Ovary (tissue), 9 donors: ENCODE results near the gene CKS1B. TPM values are rescaled to one million over a fixed set of nuclear protein-coding genes. Genes with fewer than 3 reads are reported as not detected.
"Not testable (repeated sequence)": the region's sequence is repeated elsewhere in the genome, so short reads cannot be mapped to it uniquely, and the experiment has no call there.

Experiments
- DNase-seq, 5 donors: peaks; one replicate each; pipeline ENCODE4 v3.0.0-alpha.2; 2019 to 2020
- H3K27ac ChIP-seq, 2 donors: fragments of 200-600 bp; one replicate each; pipeline versions ENCODE4 v1.5.1 to v1.8.0; 2019 to 2022
- H3K27me3 ChIP-seq: fragments of 200-600 bp; one replicate; pipeline ENCODE4 v1.8.0; 2022
- H3K36me3 ChIP-seq: fragments of 200-600 bp; sonication (generic); one replicate; pipeline ENCODE4 v1.5.1; 2019
- H3K4me1 ChIP-seq: one replicate; pipeline ENCODE4 v1.8.1; 2013; ENCODE audit warnings: mild to moderate bottlenecking, moderate library complexity; ENCODE audit not compliant: insufficient read depth
- H3K4me3 ChIP-seq: fragments of 200-600 bp; sonication (generic); one replicate; pipeline ENCODE4 v1.5.1; 2017
- H3K9me3 ChIP-seq, 2 donors: fragments of 200-600 bp in 1 of 2; sonication (generic) in 1 of 2; one replicate each; pipeline versions ENCODE4 v1.5.1 to v1.8.1; 2013 to 2019; ENCODE audit warnings: mild to moderate bottlenecking in 1 of 2, moderate library complexity in 1 of 2
- EP300 ChIP-seq: sonication (generic); formaldehyde crosslinking; IDR thresholded peaks from one replicate; pipeline ENCODE4 v1.6.1; 2017; ENCODE audit warnings: antibody characterized with exemption
- POLR2A ChIP-seq: fragments of 450-650 bp; IDR thresholded peaks from one replicate; pipeline ENCODE4 v1.6.1; 2017; ENCODE audit warnings: antibody characterized with exemption, mild to moderate bottlenecking, moderate library complexity
- WGBS, 3 donors: extraction: QIAGEN DNeasy Blood & Tissue Kit in 1 of 3; methylation state at CpG; one replicate each; pipeline versions ENCODE4 v1.1.5 to v1.1.7; 2013 to 2017; 5-methylcytosine and 5-hydroxymethylcytosine counted together
- intact Hi-C, 4 donors: fragments of 100-400 bp; cut with DNase I; formaldehyde crosslinking; loops; one replicate each; pipeline versions ENCODE4 v1.11.0 to v1.15.1; 2022 to 2023
- polyA plus RNA-seq, 2 donors: library from polyadenylated mRNA; stranded (reverse); fragments of 200-250 nt in 1 of 2; fragments of 350-450 nt in 1 of 2; fragmentation: Illumina TruSeq in 1 of 2; extraction: RNeasy Lipid Tissue Mini Kit (QIAGEN cat#74804) in 1 of 2; gene quantifications; one replicate each; pipeline ENCODE4 v1.2.3, GENCODE V29; 2013 to 2014
- total RNA-seq, 7 donors: library from RNA; depleted of rRNA in 2 of 7; stranded (reverse); fragments of >200 nt in 2 of 7; fragmentation: NEBNext Ultra II Directional in 3 of 7; extraction: Animal tissue kit (Norgen Biotek cat#: 25700) in 3 of 7; gene quantifications; one replicate each; pipeline versions ENCODE4 v1.1.0 to v1.2.4, GENCODE V29; 2016 to 2023
- TF ChIP-seq, protein P1 (sequence below), 3 donors: fragments of 450-650 bp in 2 of 3; fragments of 200-600 bp in 1 of 3; IDR thresholded peaks; one replicate each; pipeline versions ENCODE4 v1.5.1 to v1.8.0; 2016 to 2022; ENCODE audit warnings: antibody characterized with exemption in 3 of 3, mild to moderate bottlenecking in 1 of 3
- donor health status: DM: no; HTN: no; CAD: no; lungs with moderate emphysema.
- donor health status: DM: no; HTN: no; CAD: no.
- donor health status: Bipolar disorder and iron deficiency.
- donor health status: DM: yes; HTN: yes; CAD: no.
- donor health status: DM: no; HTN: no; CAD: no.
- donor health status: DM: yes; HTN: yes; CAD: no.

Gene CKS1B
- total and polyA plus RNA-seq, 9 donors, result 12.2 to 55.8 (median 28.0) TPM

DNA sequence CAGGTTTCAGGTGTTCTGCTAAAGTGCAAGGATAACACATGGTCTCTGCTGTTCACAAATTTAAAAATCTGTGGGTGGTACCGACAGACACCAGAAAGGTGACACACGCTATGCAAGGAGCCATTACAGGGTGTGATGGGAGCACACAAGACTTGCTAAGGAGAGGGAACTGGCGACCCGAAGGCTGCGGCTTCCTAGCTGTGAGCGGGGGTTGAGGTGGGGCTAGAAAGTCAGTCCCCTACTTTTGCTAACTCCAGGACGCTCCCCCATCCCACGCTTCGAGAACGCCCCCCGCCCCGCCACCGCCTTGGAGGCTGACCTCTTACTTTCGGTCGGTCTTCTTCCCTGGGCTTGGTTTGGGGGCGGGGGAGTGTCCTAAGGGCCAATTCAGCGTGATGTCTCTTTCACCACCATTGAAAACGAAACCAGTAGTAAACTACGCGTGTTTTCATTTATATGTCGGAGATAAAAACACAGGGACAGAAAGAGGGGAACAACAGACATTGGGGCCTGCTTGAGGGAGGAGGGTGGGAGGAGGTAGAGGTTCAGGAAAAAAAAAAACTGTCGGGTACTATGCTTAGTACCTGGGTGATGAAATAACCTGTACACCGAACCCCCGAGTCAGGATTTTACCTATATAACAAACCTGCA lies 1.1 kb downstream of the CKS1B start:
- Histone ChIP-seq H3K27me3 (no peaks in the 10 kb centered on the region), H3K27ac (peak overlapping the region; percentile 55 to 98), H3K4me1 (peaks cover 8% of the 10 kb centered on the region), H3K4me3 (peak overlapping the region; percentile 55), H3K9me3 (no peaks in the 10 kb centered on the region), H3K36me3 (no peaks in the 10 kb centered on the region)
- peak; percentile 63 to 78 (median 77) for DNase-seq
- TF ChIP-seq POLR2A, result no peak
- TF ChIP-seq, protein P1, sequence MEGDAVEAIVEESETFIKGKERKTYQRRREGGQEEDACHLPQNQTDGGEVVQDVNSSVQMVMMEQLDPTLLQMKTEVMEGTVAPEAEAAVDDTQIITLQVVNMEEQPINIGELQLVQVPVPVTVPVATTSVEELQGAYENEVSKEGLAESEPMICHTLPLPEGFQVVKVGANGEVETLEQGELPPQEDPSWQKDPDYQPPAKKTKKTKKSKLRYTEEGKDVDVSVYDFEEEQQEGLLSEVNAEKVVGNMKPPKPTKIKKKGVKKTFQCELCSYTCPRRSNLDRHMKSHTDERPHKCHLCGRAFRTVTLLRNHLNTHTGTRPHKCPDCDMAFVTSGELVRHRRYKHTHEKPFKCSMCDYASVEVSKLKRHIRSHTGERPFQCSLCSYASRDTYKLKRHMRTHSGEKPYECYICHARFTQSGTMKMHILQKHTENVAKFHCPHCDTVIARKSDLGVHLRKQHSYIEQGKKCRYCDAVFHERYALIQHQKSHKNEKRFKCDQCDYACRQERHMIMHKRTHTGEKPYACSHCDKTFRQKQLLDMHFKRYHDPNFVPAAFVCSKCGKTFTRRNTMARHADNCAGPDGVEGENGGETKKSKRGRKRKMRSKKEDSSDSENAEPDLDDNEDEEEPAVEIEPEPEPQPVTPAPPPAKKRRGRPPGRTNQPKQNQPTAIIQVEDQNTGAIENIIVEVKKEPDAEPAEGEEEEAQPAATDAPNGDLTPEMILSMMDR (IDR thresholded peaks at IDR 0.05), result no peak
- TF ChIP-seq EP300, result no peak
- WGBS, 3 donors, result 0 to 1% (median 0%) methylated on average over 24 of the region's 24 CpGs
- intact Hi-C loops, result loop anchor here in 1 of 4 donors (2.0 kb wide), 1 partner anchor 25 kb away; no protein-coding TSS in a partner anchor

DNA sequence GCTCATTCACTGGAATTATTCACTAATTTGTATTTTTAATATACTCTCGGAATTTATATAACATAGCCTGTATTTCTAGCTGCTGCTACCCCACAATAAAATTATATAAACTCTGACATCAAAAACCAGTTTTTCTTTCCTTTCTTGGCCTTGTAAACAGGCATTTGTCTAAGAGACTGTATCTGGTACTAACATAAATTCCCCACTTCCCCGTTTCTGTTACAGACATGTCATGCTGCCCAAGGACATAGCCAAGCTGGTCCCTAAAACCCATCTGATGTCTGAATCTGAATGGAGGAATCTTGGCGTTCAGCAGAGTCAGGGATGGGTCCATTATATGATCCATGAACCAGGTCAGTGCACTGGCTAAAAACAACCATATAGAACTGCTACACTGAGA lies 3.3 kb downstream of the CKS1B start:
- 68 to 74% (median 69%) methylated on average over 3 of the region's 3 CpGs for WGBS, 3 donors
- H3K27ac ChIP-seq, H3K4me3 ChIP-seq, DNase-seq, H3K27me3 ChIP-seq, intact Hi-C loops, H3K36me3 ChIP-seq, H3K4me1 ChIP-seq, H3K9me3 ChIP-seq: not testable (repeated sequence)

- Histone ChIP-seq H3K4me3 (no peak overlapping the region), H3K4me1 (peaks cover 2% of the 10 kb centered on the region), H3K27ac (no peak overlapping the region), H3K36me3 (no peaks in the 10 kb centered on the region), H3K9me3 (no peaks in the 10 kb centered on the region), H3K27me3 (no peaks in the 10 kb centered on the region)
- no peak for DNase-seq
- TF ChIP-seq EP300 (no peak), POLR2A (no peak)
- TF ChIP-seq, protein P1 (IDR thresholded peaks at IDR 0.05), result no peak
- intact Hi-C loops, result no loop called here
- 88 to 94% (median 89%) methylated on average over 3 of the region's 3 CpGs for WGBS, 3 donors
Measured at GRCh38 chr1:154978360-154978759, 3.9 kb downstream of the CKS1B start.

GRCh38 chr1:154982341-154982740 lies 7.9 kb downstream of the CKS1B start:
- H3K9me3 ChIP-seq, result no peaks in the 10 kb centered on the region
- DNase-seq, result no peak
- TF ChIP-seq EP300 (no peak), POLR2A (no peak)
- TF ChIP-seq, protein P1 (IDR thresholded peaks at IDR 0.05), result no peak
- peaks cover 3% of the 10 kb centered on the region for H3K4me1 ChIP-seq
- intact Hi-C loops, result no loop called here
- WGBS, 3 donors, result 61 to 68% (median 62%) methylated on average over 6 of the region's 6 CpGs
- no peak overlapping the region for H3K27ac ChIP-seq
- H3K27me3 ChIP-seq, result no peaks in the 10 kb centered on the region
- H3K4me3 ChIP-seq, result no peak overlapping the region
- no peaks in the 10 kb centered on the region for H3K36me3 ChIP-seq

DNA sequence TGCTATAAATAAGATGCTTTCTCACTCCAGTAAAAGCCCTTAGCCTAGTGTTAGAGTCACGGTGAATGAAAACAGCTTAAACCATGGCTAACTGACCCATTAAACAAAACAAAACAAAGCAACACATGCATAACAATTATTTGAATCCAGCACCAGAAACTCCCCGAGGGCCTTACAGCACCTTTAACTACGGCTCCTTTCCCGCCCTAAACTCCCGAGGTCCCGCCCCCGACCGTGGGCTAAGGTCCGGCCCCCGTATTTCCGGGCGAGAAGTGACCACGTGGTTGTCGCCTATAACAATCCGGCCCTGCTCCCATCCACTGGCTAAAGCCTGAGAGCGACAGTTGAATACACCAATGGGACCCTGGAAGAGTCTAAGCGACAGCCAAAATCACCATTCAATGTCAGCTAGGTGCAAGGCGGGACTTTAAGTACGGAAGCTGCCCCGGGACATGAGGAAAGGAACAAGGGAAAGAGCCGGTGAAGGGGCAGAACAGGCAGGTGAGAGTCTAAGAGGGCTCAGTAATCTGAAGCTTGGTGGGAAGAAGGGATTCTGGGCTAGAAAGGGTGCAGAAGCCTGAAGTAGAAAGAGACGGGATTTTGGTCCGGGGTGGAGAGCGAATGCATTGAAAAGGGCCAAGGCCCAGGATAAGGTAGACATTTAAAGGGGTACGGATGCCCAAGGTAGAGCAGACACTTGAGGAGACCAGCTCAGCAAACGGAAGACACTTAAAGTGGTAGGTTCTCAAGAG lies 8.6 kb downstream of the CKS1B start, which contains the start of gene FLAD1:
Gene FLAD1, plus strand, starts transcription at position 448 of the 752 bp plus-strand sequence. CDS start 351 bp downstream, outside the sequence.
- DNase-seq, result peak; percentile 92 to 98 (median 94)
- intact Hi-C loops, result no loop called here
- TF ChIP-seq POLR2A, result peak; percentile 27
- TF ChIP-seq, protein P1 (IDR thresholded peaks at IDR 0.05), result no peak
- peak within 1 kb of the TSS; percentile 50 for H3K4me3 ChIP-seq
- H3K9me3 ChIP-seq, result no peaks in the 10 kb centered on the region
- peaks cover 3% of the 10 kb centered on the region for H3K4me1 ChIP-seq
- no peaks in the 10 kb centered on the region for H3K27me3 ChIP-seq
- H3K27ac ChIP-seq, result peak within 1 kb of the TSS in 1 of 2 donors; percentile 28
- H3K36me3 ChIP-seq, result no peaks in the 10 kb centered on the region
- WGBS, 3 donors, result 0% methylated on average over 26 of the region's 26 CpGs
